GM12878 (cell line): ENCODE results near the gene PTPRF. TPM values are rescaled to one million over a fixed set of nuclear protein-coding genes. Genes with fewer than 3 reads are reported as not detected.

ENCODE experiments used
- ATAC-seq: fragments of 200-7000 bp; cut with Tn5 transposase; 3 replicates; pipeline ENCODE4 v1.9.1; 2020; ENCODE audit warnings: mild to moderate bottlenecking, moderate library complexity
- BruUV-seq: library from RNA; stranded (reverse); fragments of 400-500 nt; replicated peaks from 2 replicates; lab custom pipeline; 2021; lab: Mats Ljungman, UMichigan
- CTCF ChIA-PET: fragments of 300-600 bp; sonication (Branson Sonifier 250); formaldehyde crosslinking; extraction: SDS; loops from one replicate; lab custom pipeline; 2021; ENCODE audit warnings: inconsistent platforms; lab: Yijun Ruan, JAX
- POLR2A ChIA-PET: fragments of 350-600 bp; formaldehyde crosslinking; extraction: SDS; loops from one replicate; lab custom pipeline; 2021; ENCODE audit warnings: inconsistent platforms; lab: Charles Lee
- RAD21 ChIA-PET: fragments of 300-600 bp; sonication (Branson Sonifier 250); formaldehyde crosslinking; loops from one replicate; lab custom pipeline; 2023; ENCODE audit warnings: antibody characterized with exemption; ENCODE audit not compliant: unreplicated experiment; lab: Charles Lee
- SMC1A ChIA-PET: fragments of 300-600 bp; sonication (Branson Sonifier 250); formaldehyde crosslinking; loops from one replicate; lab custom pipeline; 2023; ENCODE audit not compliant: unreplicated experiment, uncharacterized antibody; lab: Charles Lee
- DNase-seq: peaks from one replicate; pipeline ENCODE4 v3.0.0-alpha.2; 2011; ENCODE audit warnings: low read depth, low spot score
- FAIRE-seq: peaks from 3 replicates; lab custom pipeline; 2011; peaks lifted over from hg19 to GRCh38; lab: Jason Lieb, UNC
- H2AFZ ChIP-seq: 2 replicates; pipeline ENCODE4 v1.6.0; 2011; ENCODE audit warnings: low read depth, low read length, control low read depth; ENCODE audit not compliant: control insufficient read depth
- H3K27ac ChIP-seq: 2 replicates; pipeline ENCODE4 v1.5.1; 2011; ENCODE audit warnings: control low read depth; ENCODE audit not compliant: control insufficient read depth, insufficient read depth
- H3K27me3 ChIP-seq, 2 experiments: replicated peaks in 1 of 2; 2 replicates each; pipeline versions ENCODE4 v1.6.0 to v1.6.1; 2011; ENCODE audit warnings: low read length in 1 of 2; ENCODE audit not compliant: control insufficient read depth in 2 of 2, insufficient read depth in 2 of 2
- H3K36me3 ChIP-seq, 2 experiments: 2 replicates each; pipeline ENCODE4 v1.5.1; 2011; ENCODE audit warnings: low read length in 1 of 2; ENCODE audit not compliant: control insufficient read depth in 2 of 2, insufficient read depth in 2 of 2
- H3K4me1 ChIP-seq: 2 replicates; pipeline ENCODE4 v1.6.1; 2011; ENCODE audit warnings: mild to moderate bottlenecking, low read length, moderate library complexity, mixed read lengths; ENCODE audit not compliant: control insufficient read depth, insufficient read depth
- H3K4me2 ChIP-seq: 2 replicates; pipeline ENCODE4 v1.6.0; 2011; ENCODE audit warnings: control low read depth; ENCODE audit not compliant: control insufficient read depth, insufficient read depth
- H3K4me3 ChIP-seq: fragments of 200-600 bp; sonication (generic); 2 replicates; pipeline ENCODE4 v1.5.1; 2016
- H3K79me2 ChIP-seq: 2 replicates; pipeline ENCODE4 v1.6.0; 2011; ENCODE audit warnings: low read length; ENCODE audit not compliant: control insufficient read depth, insufficient read depth
- H3K9ac ChIP-seq: 2 replicates; pipeline ENCODE4 v1.8.0; 2011; ENCODE audit warnings: low read length, control low read depth, mixed read lengths; ENCODE audit not compliant: control insufficient read depth, insufficient read depth
- H3K9me3 ChIP-seq: replicated peaks from 3 replicates; pipeline ENCODE4 v1.5.1; 2011; ENCODE audit warnings: mild to moderate bottlenecking, low read length; ENCODE audit not compliant: control insufficient read depth, insufficient read depth
- H4K20me1 ChIP-seq: 2 replicates; pipeline ENCODE4 v1.6.0; 2011; ENCODE audit not compliant: control insufficient read depth, insufficient read depth
- ATF2 ChIP-seq: IDR thresholded peaks from 2 replicates; pipeline ENCODE4 v1.6.1; 2012; ENCODE audit warnings: low read length, inconsistent platforms
- ATF3 ChIP-seq: IDR thresholded peaks from 2 replicates; pipeline ENCODE4 v1.6.1; 2011; ENCODE audit warnings: low read depth, mild to moderate bottlenecking, low read length, moderate library complexity, borderline replicate concordance; ENCODE audit errors: extremely low read depth
- EGR1 ChIP-seq, 2 experiments: IDR thresholded peaks; 1 replicate in 1 of 2; 2 replicates in 1 of 2; pipeline ENCODE4 v1.6.1; 2011 to 2012; ENCODE audit warnings: low read depth in 2 of 2, low read length in 2 of 2, borderline replicate concordance in 1 of 2, mild to moderate bottlenecking in 1 of 2, moderate library complexity in 1 of 2
- JUND ChIP-seq: IDR thresholded peaks from 2 replicates; pipeline ENCODE4 v1.6.1; 2012; ENCODE audit warnings: low read depth, mild to moderate bottlenecking, low read length, improper control_type of control experiment, moderate library complexity
- MTA2 ChIP-seq: fragments of 450-650 bp; IDR thresholded peaks from 2 replicates; pipeline ENCODE4 v1.6.1; 2016; ENCODE audit warnings: low read depth, mild to moderate bottlenecking, moderate library complexity
- NBN ChIP-seq: fragments of 450-650 bp; IDR thresholded peaks from 2 replicates; pipeline ENCODE4 v1.6.1; 2016
- RBBP5 ChIP-seq: fragments of 200-600 bp; sonication (generic); conservative IDR thresholded peaks from 2 replicates; pipeline ENCODE4 v1.6.1; 2016
- RCOR1 ChIP-seq: conservative IDR thresholded peaks from 2 replicates; pipeline ENCODE4 v1.6.1; 2012; ENCODE audit warnings: low read depth, low read length, improper control_type of control experiment
- SMARCA5 ChIP-seq: fragments of 450-650 bp; IDR thresholded peaks from 2 replicates; pipeline ENCODE4 v1.6.1; 2017; ENCODE audit warnings: mild to moderate bottlenecking
- STAT1 ChIP-seq: fragments of 450-650 bp; conservative IDR thresholded peaks from 2 replicates; pipeline ENCODE4 v1.6.1; 2014; ENCODE audit warnings: antibody characterized with exemption, mild to moderate bottlenecking
- ZNF217 ChIP-seq: fragments of 450-650 bp; IDR thresholded peaks from 2 replicates; pipeline ENCODE4 v1.6.1; 2017; ENCODE audit warnings: antibody characterized with exemption, mild to moderate bottlenecking
- ZZZ3 ChIP-seq: IDR thresholded peaks from 2 replicates; pipeline ENCODE4 v1.6.1; 2011; ENCODE audit warnings: low read depth; ENCODE audit not compliant: control insufficient read depth, insufficient read length
- WGBS: methylation state at CpG from one replicate; pipeline ENCODE4 v1.1.6; 2016; ENCODE audit warnings: low lambda C conversion rate; ENCODE audit not compliant: insufficient replicate concordance, insufficient coverage; ENCODE audit errors: missing lambda C conversion rate; 5-methylcytosine and 5-hydroxymethylcytosine counted together
- in situ Hi-C: fragments of 300-500 bp; cut with MboI; formaldehyde crosslinking; loops from 9 replicates; pipeline ENCODE4 v1.14.3; 2018; ENCODE audit warnings: mixed read lengths
- intact Hi-C: fragments of 100-400 bp; cut with micrococcal nuclease; formaldehyde crosslinking; loops from one replicate; pipeline ENCODE4 v1.14.2; 2022; ENCODE audit not compliant: unreplicated experiment
- polyA plus RNA-seq, 11 experiments: library from polyadenylated mRNA; depleted of rRNA in 4 of 11; unstranded in 6 of 11; stranded (reverse) in 5 of 11; fragments of >200 nt; fragmentation: Nextera tagmentation in 4 of 11; fragmentation: Illumina TruSeq in 1 of 11; extraction: Ambion mirVana in 4 of 11; extraction: Trizol in 1 of 11; gene quantifications; 1 replicate in 1 of 11; 2 replicates in 10 of 11; pipeline versions ENCODE4 v1.2.1 to v1.2.3, GENCODE V29; 2011 to 2016; ENCODE audit warnings: inconsistent platforms in 2 of 11, missing spikeins in 2 of 11, low read depth in 1 of 11
- total RNA-seq, 4 experiments: library from RNA; depleted of rRNA in 3 of 4; stranded (reverse); fragments of >200 nt in 3 of 4; fragmentation: Illumina TruSeq in 1 of 4; extraction: Trizol in 1 of 4; gene quantifications; 2 replicates each; pipeline versions ENCODE4 v1.2.1 to v1.2.3, GENCODE V29; 2013 to 2021

PTPRF gene
- total and polyA plus RNA-seq, 10 of the 15 experiments (the other 5 are each of a cell fraction or from before 2014, with no cell fraction given), result 0.04 to 2.6 (median 0.32) TPM

DNA sequence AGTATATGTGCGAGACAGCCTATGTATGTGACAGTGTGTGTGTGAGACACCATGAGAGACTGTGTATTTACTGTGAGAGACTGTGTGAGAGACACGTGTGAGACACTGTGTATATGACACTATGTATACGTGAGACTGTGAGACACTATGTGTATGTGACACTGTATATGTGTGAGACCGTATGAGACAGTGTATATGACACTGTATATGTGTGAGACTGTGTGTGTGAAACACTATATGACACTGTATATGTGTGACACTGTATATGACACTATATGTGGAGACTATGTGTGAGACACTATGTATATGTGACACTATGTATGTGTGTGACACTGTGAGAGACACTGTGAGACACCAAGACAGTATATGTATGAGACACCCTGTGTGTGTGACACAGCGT lies 66.3 kb downstream of the PTPRF start (continued):
- TF ChIP-seq JUND, result no peak
- TF ChIP-seq ZNF217, result no peak
- TF ChIP-seq SMARCA5, result no peak

- WGBS, result 62% methylated on average over 17 of the region's 31 CpGs
- FAIRE-seq, result no peak
- Histone ChIP-seq H3K36me3 (no peaks in the 10 kb centered on the region), H3K4me1 (no peaks in the 10 kb centered on the region), H3K27ac (no peak overlapping the region), H2AFZ (no peak overlapping the region), H4K20me1 (no peaks in the 10 kb centered on the region), H3K4me2 (no peak overlapping the region), H3K4me3 (no peak overlapping the region), H3K9ac (no peak overlapping the region), H3K9me3 (no peaks in the 10 kb centered on the region), H3K27me3 (no peaks in the 10 kb centered on the region; a peak in 1 of 4 replicates), H3K79me2 (no peaks in the 10 kb centered on the region)
- POLR2A ChIA-PET, result no interaction called here
- in situ Hi-C loops (no loop called here), intact Hi-C loops (no loop called here)
- no peak for DNase-seq
- TF ChIP-seq RCOR1, result no peak
- TF ChIP-seq NBN, result no peak
- TF ChIP-seq ATF2, result no peak
- no peak for TF ChIP-seq MTA2
- TF ChIP-seq ZZZ3, result no peak
- TF ChIP-seq RBBP5, result no peak
- TF ChIP-seq STAT1, result no peak
- no peak for TF ChIP-seq ATF3
- TF ChIP-seq EGR1 (IDR thresholded peaks at IDR 0.05; ENCODE audit: borderline replicate concordance in 1 of 2, low read depth in 2 of 2, low read length in 2 of 2), result no peak
- no TSS peak for BruUV-seq
- CTCF ChIA-PET, result no interaction called here
- SMC1A ChIA-PET, result no interaction called here
- no peak for ATAC-seq
- RAD21 ChIA-PET, result no interaction called here
These were observed 67.0 kb downstream of the PTPRF start for GRCh38 chr1:43597721-43598120.
